ENCODE results near the gene DRG1. TPM values are rescaled to one million over a fixed set of nuclear protein-coding genes. Genes with fewer than 3 reads are reported as not detected.

DRG1 gene
- total and polyA plus RNA-seq, 2 of the 4 experiments (the other 2 are of a cell fraction) = 54.8 to 141 TPM

GRCh38 chr22:31439808-31440207, 40.4 kb downstream of the DRG1 start:
- Histone ChIP-seq H4K8ac (ENCODE audit: low read depth in 2 of 2, low read length in 2 of 2) (no peak overlapping the region), H2AFZ (replicated peaks; ENCODE audit: low read length, poor library complexity) (no peak overlapping the region), H3K56ac (ENCODE audit: extremely low read depth, insufficient read depth, low read length) (no peak overlapping the region), H4K91ac (ENCODE audit: insufficient read depth, low read depth, low read length) (no peak overlapping the region), H3K23ac (ENCODE audit: low read depth, low read length) (no peak overlapping the region), H2AK9ac (replicated peaks; ENCODE audit: low read depth, low read length, poor library complexity) (no peak overlapping the region), H2AK5ac (ENCODE audit: low read depth, low read length) (no peak overlapping the region), H3K36me3 (ENCODE audit: control insufficient read depth, insufficient read depth, low read length) (peaks cover 69% of the 10 kb centered on the region), H3K4ac (ENCODE audit: low read depth, low read length) (no peak overlapping the region), H3K4me3 (ENCODE audit: insufficient read depth, low read depth, low read length) (no peak overlapping the region), H3K9ac (ENCODE audit: low read depth, low read length) (no peak overlapping the region), H3K79me1 (ENCODE audit: low read depth in 1 of 2, low read length in 2 of 2) (peaks cover 12 to 22% of the 10 kb centered on the region in 2 experiments), H3K18ac (ENCODE audit: low read depth, low read length) (no peak overlapping the region), H3K27ac (ENCODE audit: insufficient read depth, low read length) (no peak overlapping the region), H4K20me1 (ENCODE audit: insufficient read depth, low read length) (no peaks in the 10 kb centered on the region; the same call in 1 of the 2 replicates), H3K4me1 (ENCODE audit: control insufficient read depth, insufficient read depth, low read length) (no peaks in the 10 kb centered on the region), H3K9me1 (ENCODE audit: insufficient read depth, low read length) (no peaks in the 10 kb centered on the region), H4K5ac (ENCODE audit: low read depth, low read length) (no peak overlapping the region), H2BK5ac (ENCODE audit: low read depth, low read length, poor library complexity, severe bottlenecking) (no peak overlapping the region), H3K14ac (replicated peaks; ENCODE audit: low read depth, low read length) (no peak overlapping the region), H2BK15ac (ENCODE audit: low read depth, low read length) (no peak overlapping the region), H3K9me3 (ENCODE audit: control insufficient read depth, insufficient read depth, low read length) (no peaks in the 10 kb centered on the region), H3K4me2 (ENCODE audit: low read depth, low read length) (no peak overlapping the region), H3K27me3 (ENCODE audit: control insufficient read depth, insufficient read depth, low read length) (no peaks in the 10 kb centered on the region), H2BK120ac (ENCODE audit: low read depth, low read length) (no peak overlapping the region), H2BK20ac (ENCODE audit: low read depth, low read length) (no peak overlapping the region)
- in situ Hi-C loops (cut with MboI; ENCODE audit: low sequenced_read_pairs) (no loop called here), dilution Hi-C loops (cut with HindIII; ENCODE audit: low sequenced_read_pairs, unreplicated experiment) (no loop called here), intact Hi-C loops (cut with micrococcal nuclease) (no loop called here)
- ATAC-seq (ENCODE audit: low read depth) (no peak), DNase-seq (no peak)
- ChIA-PET CTCF (interaction anchor here (0.8 to 1.6 kb wide), 2 partner anchors 11 to 12 kb away, joined by 3 to 5 read pairs; no protein-coding TSS in a partner anchor), POLR2A (ENCODE audit: unreplicated experiment) (no interaction called here)
- 61% methylated on average over 3 of the region's 8 CpGs; no CpG with 5 or more reads in 1 of the 2 experiments for WGBS, 2 experiments (ENCODE audit: extremely low coverage in 2 of 2, insufficient read length in 1 of 2)
- BruUV-seq (replicated peaks) = TSS peak; percentile 58
- no peak for TF ChIP-seq MAFK (IDR thresholded peaks at IDR 0.05; ENCODE audit: low read depth, low read length)
- TF ChIP-seq RFX5 (IDR thresholded peaks at IDR 0.05; ENCODE audit: low read depth, low read length) = no peak
- TF ChIP-seq RCOR1 (IDR thresholded peaks at IDR 0.05; ENCODE audit: insufficient replicate concordance, low read length) = no peak
- TF ChIP-seq ELK1 (IDR thresholded peaks at IDR 0.05; ENCODE audit: borderline replicate concordance, low read depth, low read length) = no peak
- no peak for TF ChIP-seq SMC3 (IDR thresholded peaks at IDR 0.05; ENCODE audit: low read depth, low read length)
- no peak for TF ChIP-seq RAD21 (IDR thresholded peaks at IDR 0.05; ENCODE audit: low read length)
- no peak for TF ChIP-seq CTCF (conservative IDR thresholded peaks at IDR 0.05; ENCODE audit: low read depth, low read length)
- no peak for TF ChIP-seq NFE2L2 (IDR thresholded peaks at IDR 0.05; ENCODE audit: low read depth, low read length)
- no peak for TF ChIP-seq BHLHE40 (IDR thresholded peaks at IDR 0.05; ENCODE audit: low read depth, low read length)
- no peak for TF ChIP-seq CHD1 (IDR thresholded peaks at IDR 0.05; ENCODE audit: low read depth, low read length)
- TF ChIP-seq POLR2A (IDR thresholded peaks at IDR 0.05; ENCODE audit: low read depth, low read length) = no peak
- TF ChIP-seq MAZ (IDR thresholded peaks at IDR 0.05; ENCODE audit: borderline replicate concordance, low read depth, low read length) = no peak
- no peak for TF ChIP-seq FOS (IDR thresholded peaks at IDR 0.05; ENCODE audit: low read depth, low read length)
- TF ChIP-seq, protein P1, sequence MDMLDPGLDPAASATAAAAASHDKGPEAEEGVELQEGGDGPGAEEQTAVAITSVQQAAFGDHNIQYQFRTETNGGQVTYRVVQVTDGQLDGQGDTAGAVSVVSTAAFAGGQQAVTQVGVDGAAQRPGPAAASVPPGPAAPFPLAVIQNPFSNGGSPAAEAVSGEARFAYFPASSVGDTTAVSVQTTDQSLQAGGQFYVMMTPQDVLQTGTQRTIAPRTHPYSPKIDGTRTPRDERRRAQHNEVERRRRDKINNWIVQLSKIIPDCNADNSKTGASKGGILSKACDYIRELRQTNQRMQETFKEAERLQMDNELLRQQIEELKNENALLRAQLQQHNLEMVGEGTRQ (IDR thresholded peaks at IDR 0.05; ENCODE audit: low read depth, low read length) = no peak
- no peak for TF ChIP-seq CEBPB (IDR thresholded peaks at IDR 0.05; ENCODE audit: low read depth, low read length)
- TF ChIP-seq MXI1 (IDR thresholded peaks at IDR 0.05; ENCODE audit: borderline replicate concordance, low read depth, low read length) = no peak
